ENCODE data around the gene LRP1B.

DNA sequence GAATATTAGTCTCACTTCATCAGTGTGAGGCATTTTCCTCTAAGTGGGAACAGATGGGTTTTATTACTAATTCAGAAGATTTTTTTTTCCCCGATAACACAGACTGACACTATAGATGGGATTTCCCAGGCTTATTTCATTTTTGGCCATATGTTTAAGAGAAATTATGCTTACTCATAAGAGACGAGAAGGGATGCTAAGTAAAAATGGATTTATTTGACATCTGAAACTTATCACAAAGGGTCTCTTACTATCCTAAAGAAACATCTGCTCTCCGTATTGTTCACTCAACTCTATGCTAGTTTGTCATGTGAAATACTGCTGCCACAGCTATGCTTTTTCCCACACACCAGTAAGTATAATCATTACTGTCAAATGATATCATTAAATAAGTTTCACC is 1476.3 kb downstream of the LRP1B start:
- TF ChIP-seq, protein P1, sequence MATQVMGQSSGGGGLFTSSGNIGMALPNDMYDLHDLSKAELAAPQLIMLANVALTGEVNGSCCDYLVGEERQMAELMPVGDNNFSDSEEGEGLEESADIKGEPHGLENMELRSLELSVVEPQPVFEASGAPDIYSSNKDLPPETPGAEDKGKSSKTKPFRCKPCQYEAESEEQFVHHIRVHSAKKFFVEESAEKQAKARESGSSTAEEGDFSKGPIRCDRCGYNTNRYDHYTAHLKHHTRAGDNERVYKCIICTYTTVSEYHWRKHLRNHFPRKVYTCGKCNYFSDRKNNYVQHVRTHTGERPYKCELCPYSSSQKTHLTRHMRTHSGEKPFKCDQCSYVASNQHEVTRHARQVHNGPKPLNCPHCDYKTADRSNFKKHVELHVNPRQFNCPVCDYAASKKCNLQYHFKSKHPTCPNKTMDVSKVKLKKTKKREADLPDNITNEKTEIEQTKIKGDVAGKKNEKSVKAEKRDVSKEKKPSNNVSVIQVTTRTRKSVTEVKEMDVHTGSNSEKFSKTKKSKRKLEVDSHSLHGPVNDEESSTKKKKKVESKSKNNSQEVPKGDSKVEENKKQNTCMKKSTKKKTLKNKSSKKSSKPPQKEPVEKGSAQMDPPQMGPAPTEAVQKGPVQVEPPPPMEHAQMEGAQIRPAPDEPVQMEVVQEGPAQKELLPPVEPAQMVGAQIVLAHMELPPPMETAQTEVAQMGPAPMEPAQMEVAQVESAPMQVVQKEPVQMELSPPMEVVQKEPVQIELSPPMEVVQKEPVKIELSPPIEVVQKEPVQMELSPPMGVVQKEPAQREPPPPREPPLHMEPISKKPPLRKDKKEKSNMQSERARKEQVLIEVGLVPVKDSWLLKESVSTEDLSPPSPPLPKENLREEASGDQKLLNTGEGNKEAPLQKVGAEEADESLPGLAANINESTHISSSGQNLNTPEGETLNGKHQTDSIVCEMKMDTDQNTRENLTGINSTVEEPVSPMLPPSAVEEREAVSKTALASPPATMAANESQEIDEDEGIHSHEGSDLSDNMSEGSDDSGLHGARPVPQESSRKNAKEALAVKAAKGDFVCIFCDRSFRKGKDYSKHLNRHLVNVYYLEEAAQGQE (IDR thresholded peaks at IDR 0.05; ENCODE audit: borderline replicate concordance), result no peak
- TF ChIP-seq POLR2AphosphoS5 (IDR thresholded peaks at IDR 0.05) (no peak), RAD21 (conservative IDR thresholded peaks at IDR 0.05) (no peak), EP300 (conservative IDR thresholded peaks at IDR 0.05; ENCODE audit: poor library complexity, severe bottlenecking) (no peak), TAF1 (IDR thresholded peaks at IDR 0.05; ENCODE audit: low read depth) (no peak)
- TF ChIP-seq, protein P2, sequence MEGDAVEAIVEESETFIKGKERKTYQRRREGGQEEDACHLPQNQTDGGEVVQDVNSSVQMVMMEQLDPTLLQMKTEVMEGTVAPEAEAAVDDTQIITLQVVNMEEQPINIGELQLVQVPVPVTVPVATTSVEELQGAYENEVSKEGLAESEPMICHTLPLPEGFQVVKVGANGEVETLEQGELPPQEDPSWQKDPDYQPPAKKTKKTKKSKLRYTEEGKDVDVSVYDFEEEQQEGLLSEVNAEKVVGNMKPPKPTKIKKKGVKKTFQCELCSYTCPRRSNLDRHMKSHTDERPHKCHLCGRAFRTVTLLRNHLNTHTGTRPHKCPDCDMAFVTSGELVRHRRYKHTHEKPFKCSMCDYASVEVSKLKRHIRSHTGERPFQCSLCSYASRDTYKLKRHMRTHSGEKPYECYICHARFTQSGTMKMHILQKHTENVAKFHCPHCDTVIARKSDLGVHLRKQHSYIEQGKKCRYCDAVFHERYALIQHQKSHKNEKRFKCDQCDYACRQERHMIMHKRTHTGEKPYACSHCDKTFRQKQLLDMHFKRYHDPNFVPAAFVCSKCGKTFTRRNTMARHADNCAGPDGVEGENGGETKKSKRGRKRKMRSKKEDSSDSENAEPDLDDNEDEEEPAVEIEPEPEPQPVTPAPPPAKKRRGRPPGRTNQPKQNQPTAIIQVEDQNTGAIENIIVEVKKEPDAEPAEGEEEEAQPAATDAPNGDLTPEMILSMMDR (IDR thresholded peaks at IDR 0.05; ENCODE audit: poor library complexity, severe bottlenecking), result no peak

Data from neural cell (in vitro differentiated cells).